OCI-LY3 (cell line): Measurements from ENCODE around the gene RRAS2.

Source experiments
- CTCF ChIP-seq: fragments of 200-600, 300-600 bp; sonication (generic); IDR thresholded peaks from 2 replicates; pipeline ENCODE4 v1.5.1; 2014; ENCODE audit warnings: antibody characterized with exemption, low read length, low read depth
- EZH2phosphoT487 ChIP-seq: fragments of 200-600 bp; shearing (Covaris generic); IDR thresholded peaks from 2 replicates; pipeline ENCODE4 v1.6.1; 2018; ENCODE audit warnings: antibody characterized with exemption, mixed run types, low read depth

DNA sequence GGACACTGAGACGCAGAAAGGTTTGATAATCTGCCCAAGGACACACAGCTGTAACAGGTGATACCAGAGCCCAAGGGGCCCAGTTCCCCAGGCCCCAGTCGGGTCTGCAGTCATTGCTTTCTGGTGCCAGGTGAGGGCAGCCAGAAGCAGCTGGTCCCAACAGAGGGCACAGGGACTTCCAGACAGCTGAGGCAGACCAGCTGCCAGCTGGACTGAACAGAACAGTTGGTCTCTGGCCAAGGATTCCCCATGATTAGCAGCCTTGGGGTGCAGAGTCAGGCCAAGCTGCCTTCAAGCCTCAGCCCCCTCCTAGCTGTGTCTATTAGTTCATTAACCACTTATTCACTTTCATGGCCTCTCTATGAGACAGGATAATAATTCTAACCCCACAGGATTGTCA is 105.6 kb downstream of the RRAS2 start:
- TF ChIP-seq CTCF, result peak; percentile 35
- no peak for TF ChIP-seq EZH2phosphoT487
